ENCODE results near the gene PAK5.

DNA sequence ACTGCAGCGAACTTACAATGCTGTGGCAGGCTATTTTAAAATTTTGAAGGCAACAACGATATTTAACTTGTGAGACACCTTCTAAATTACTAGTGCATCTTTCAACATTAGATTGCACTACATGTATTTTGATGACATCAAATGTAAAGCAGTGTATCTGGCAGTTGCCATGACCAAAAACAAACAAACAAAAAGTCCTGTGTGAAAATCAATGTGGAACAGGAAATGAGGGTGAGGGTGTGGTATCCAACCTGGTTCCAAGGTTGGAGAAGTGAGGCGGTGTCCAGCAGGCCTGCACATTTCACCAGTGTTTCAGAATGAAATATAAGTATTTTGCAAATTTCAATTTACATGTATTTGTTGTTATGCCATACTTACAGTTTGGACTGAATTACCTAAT is 212.5 kb downstream of the PAK5 start:
- TF ChIP-seq TCF7L2 (IDR thresholded peaks at IDR 0.05; ENCODE audit: low read depth, low read length) (no peak), POLR2AphosphoS5 (IDR thresholded peaks at IDR 0.05; ENCODE audit: low read depth, low read length) (no peak)
- TF ChIP-seq, protein P1, sequence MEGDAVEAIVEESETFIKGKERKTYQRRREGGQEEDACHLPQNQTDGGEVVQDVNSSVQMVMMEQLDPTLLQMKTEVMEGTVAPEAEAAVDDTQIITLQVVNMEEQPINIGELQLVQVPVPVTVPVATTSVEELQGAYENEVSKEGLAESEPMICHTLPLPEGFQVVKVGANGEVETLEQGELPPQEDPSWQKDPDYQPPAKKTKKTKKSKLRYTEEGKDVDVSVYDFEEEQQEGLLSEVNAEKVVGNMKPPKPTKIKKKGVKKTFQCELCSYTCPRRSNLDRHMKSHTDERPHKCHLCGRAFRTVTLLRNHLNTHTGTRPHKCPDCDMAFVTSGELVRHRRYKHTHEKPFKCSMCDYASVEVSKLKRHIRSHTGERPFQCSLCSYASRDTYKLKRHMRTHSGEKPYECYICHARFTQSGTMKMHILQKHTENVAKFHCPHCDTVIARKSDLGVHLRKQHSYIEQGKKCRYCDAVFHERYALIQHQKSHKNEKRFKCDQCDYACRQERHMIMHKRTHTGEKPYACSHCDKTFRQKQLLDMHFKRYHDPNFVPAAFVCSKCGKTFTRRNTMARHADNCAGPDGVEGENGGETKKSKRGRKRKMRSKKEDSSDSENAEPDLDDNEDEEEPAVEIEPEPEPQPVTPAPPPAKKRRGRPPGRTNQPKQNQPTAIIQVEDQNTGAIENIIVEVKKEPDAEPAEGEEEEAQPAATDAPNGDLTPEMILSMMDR (IDR thresholded peaks at IDR 0.05), result no peak

Data from Panc1 (cell line).